ENCODE measurements around the gene RELCH.

RELCH gene

GRCh38 chr18:62249478-62250097 is 62.5 kb downstream of the RELCH start:
- H3K27ac ChIP-seq = no peak overlapping the region
- TF ChIP-seq ZFX (IDR thresholded peaks at IDR 0.05; ENCODE audit: borderline replicate concordance) (no peak), CTCF (IDR thresholded peaks at IDR 0.05) (peak; percentile 87)

- H3K27ac ChIP-seq = no peak overlapping the region
- TF ChIP-seq ZFX (IDR thresholded peaks at IDR 0.05; ENCODE audit: borderline replicate concordance) (no peak), CTCF (IDR thresholded peaks at IDR 0.05) (no peak)
Observed at GRCh38 chr18:62250475-62250874, 63.4 kb downstream of the RELCH start.

- no peak overlapping the region for H3K27ac ChIP-seq
- no peak for TF ChIP-seq CTCF (IDR thresholded peaks at IDR 0.05)
- TF ChIP-seq ZFX (IDR thresholded peaks at IDR 0.05; ENCODE audit: borderline replicate concordance) = no peak
Observed at GRCh38 chr18:62258093-62258492, 71.0 kb downstream of the RELCH start.

- TF ChIP-seq ZFX (IDR thresholded peaks at IDR 0.05; ENCODE audit: borderline replicate concordance) (no peak), CTCF (IDR thresholded peaks at IDR 0.05) (no peak)
- no peak overlapping the region for H3K27ac ChIP-seq
Observed at GRCh38 chr18:62258616-62259015, 71.6 kb downstream of the RELCH start.

- TF ChIP-seq ZFX (IDR thresholded peaks at IDR 0.05; ENCODE audit: borderline replicate concordance) (no peak), CTCF (IDR thresholded peaks at IDR 0.05) (no peak)
- H3K27ac ChIP-seq = no peak overlapping the region
Observed at GRCh38 chr18:62262061-62262460, 75.0 kb downstream of the RELCH start.

- H3K27ac ChIP-seq = no peak overlapping the region
- TF ChIP-seq ZFX (IDR thresholded peaks at IDR 0.05; ENCODE audit: borderline replicate concordance) = no peak
- TF ChIP-seq CTCF (IDR thresholded peaks at IDR 0.05) = no peak
Observed at GRCh38 chr18:62264984-62265383, 77.9 kb downstream of the RELCH start.

- no peak overlapping the region for H3K27ac ChIP-seq
- no peak for TF ChIP-seq CTCF (IDR thresholded peaks at IDR 0.05)
- TF ChIP-seq ZFX (IDR thresholded peaks at IDR 0.05; ENCODE audit: borderline replicate concordance) = no peak
Observed at GRCh38 chr18:62277045-62277444, 90.0 kb downstream of the RELCH start.

Data from 22Rv1 (cell line).